Measurements from ENCODE around the gene NPTXR. TPM values are rescaled to one million over a fixed set of nuclear protein-coding genes. Genes with fewer than 3 reads are reported as not detected.
A peak's percentile ranks its signal among the peaks of the same experiment; 100 is the strongest.

The NPTXR gene
- polyA plus RNA-seq (ENCODE audit: insufficient read length in 3 of 3), result 1 to 10 TPM; 4.1 to 4.9 (median 4.4) TPM
- long read RNA-seq, donor 1, result 0 reads
- long read RNA-seq, donor 2, result 0 reads
- long read RNA-seq, donor 3, result 0 reads
- long read RNA-seq, donor 4, result 0 reads
- long read RNA-seq, donor 5, result 0 reads
- long read RNA-seq, donor 6, full-length matches to known transcripts, result 4 of 4 reads
- long read RNA-seq, donor 6, partial matches to known transcripts, result 0 of 4 reads
- long read RNA-seq, donor 6, other reads (novel, unspliced or antisense), result 0 of 4 reads
- long read RNA-seq, donor 7, full-length matches to known transcripts, result 1 of 1 reads
- long read RNA-seq, donor 7, partial matches to known transcripts, result 0 of 1 reads
- long read RNA-seq, donor 7, other reads (novel, unspliced or antisense), result 0 of 1 reads
- long read RNA-seq, donor 8, result 0 reads
- long read RNA-seq, donor 9, partial matches to known transcripts, result 6 of 6 reads
- long read RNA-seq, donor 9, other reads (novel, unspliced or antisense), result 0 of 6 reads
- long read RNA-seq, donor 10, full-length matches to known transcripts, result 2 of 2 reads
- long read RNA-seq, donor 10, partial matches to known transcripts, result 0 of 2 reads
- long read RNA-seq, donor 10, other reads (novel, unspliced or antisense), result 0 of 2 reads
- long read RNA-seq, donor 11, full-length matches to known transcripts, result 1 of 1 reads
- long read RNA-seq, donor 11, partial matches to known transcripts, result 0 of 1 reads
- long read RNA-seq, donor 11, other reads (novel, unspliced or antisense), result 0 of 1 reads
- long read RNA-seq, donor 12, result 0 reads
- long read RNA-seq, donor 13, result 0 reads
- long read RNA-seq, donor 14, full-length matches to known transcripts, result 2 of 2 reads
- long read RNA-seq, donor 14, partial matches to known transcripts, result 0 of 2 reads
- long read RNA-seq, donor 14, other reads (novel, unspliced or antisense), result 0 of 2 reads
- long read RNA-seq, donor 15, full-length matches to known transcripts, result 3 of 3 reads
- long read RNA-seq, donor 15, partial matches to known transcripts, result 0 of 3 reads
- long read RNA-seq, donor 15, other reads (novel, unspliced or antisense), result 0 of 3 reads
- long read RNA-seq, donor 16, full-length matches to known transcripts, result 2 of 2 reads
- long read RNA-seq, donor 16, partial matches to known transcripts, result 0 of 2 reads
- long read RNA-seq, donor 16, other reads (novel, unspliced or antisense), result 0 of 2 reads

- DNase-seq, result peak; percentile 54
Observed at GRCh38 chr22:38843657-38844314, at the start of gene NPTXR. NPTXR (minus strand) TSS chr22:38844028.

- no peak for DNase-seq
Observed at GRCh38 chr22:38891256-38891655, 47.4 kb upstream of the NPTXR start.

- no peak for DNase-seq
Observed at GRCh38 chr22:38890377-38890776, 46.5 kb upstream of the NPTXR start.

GRCh38 chr22:38886333-38886732 is 42.5 kb upstream of the NPTXR start:
- no peak for DNase-seq

- no peak for DNase-seq
Observed at GRCh38 chr22:38882972-38883622, 39.3 kb upstream of the NPTXR start.

- DNase-seq, result no peak
Observed at GRCh38 chr22:38881997-38882879, 38.4 kb upstream of the NPTXR start.

- no peak for DNase-seq
Observed at GRCh38 chr22:38881464-38881871, 37.6 kb upstream of the NPTXR start.

GRCh38 chr22:38879961-38880360 is 36.1 kb upstream of the NPTXR start:
- no peak for DNase-seq

GRCh38 chr22:38879108-38879729 is 35.4 kb upstream of the NPTXR start:
- DNase-seq, result no peak

- DNase-seq, result no peak
Observed at GRCh38 chr22:38878001-38878400, 34.2 kb upstream of the NPTXR start.

- DNase-seq, result no peak
Observed at GRCh38 chr22:38874529-38875222, 30.8 kb upstream of the NPTXR start.

GRCh38 chr22:38873469-38874411 is 29.9 kb upstream of the NPTXR start:
- DNase-seq, result no peak

GRCh38 chr22:38872831-38873248 is 29.0 kb upstream of the NPTXR start:
- DNase-seq, result peak; percentile 69

GRCh38 chr22:38872172-38872830 is 28.5 kb upstream of the NPTXR start, which contains the start of gene CBX6:
CBX6 (minus strand) TSS chr22:38872216; CDS start chr22:38872190, 26 bp downstream.
- peak; percentile 95 for DNase-seq

GRCh38 chr22:38871360-38872171 is 27.7 kb upstream of the NPTXR start:
- DNase-seq, result no peak

- DNase-seq, result no peak
Observed at GRCh38 chr22:38870791-38871359, 27.0 kb upstream of the NPTXR start.
